Anterior cingulate cortex (tissue), 58 donors: ENCODE results near the gene TEF.

Experiments
- DNase-seq, 58 donors: peaks; one replicate each; lab custom pipeline; 2025; lab: John Stamatoyannopoulos, UW

TEF gene, protein sequence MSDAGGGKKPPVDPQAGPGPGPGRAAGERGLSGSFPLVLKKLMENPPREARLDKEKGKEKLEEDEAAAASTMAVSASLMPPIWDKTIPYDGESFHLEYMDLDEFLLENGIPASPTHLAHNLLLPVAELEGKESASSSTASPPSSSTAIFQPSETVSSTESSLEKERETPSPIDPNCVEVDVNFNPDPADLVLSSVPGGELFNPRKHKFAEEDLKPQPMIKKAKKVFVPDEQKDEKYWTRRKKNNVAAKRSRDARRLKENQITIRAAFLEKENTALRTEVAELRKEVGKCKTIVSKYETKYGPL

DNA sequence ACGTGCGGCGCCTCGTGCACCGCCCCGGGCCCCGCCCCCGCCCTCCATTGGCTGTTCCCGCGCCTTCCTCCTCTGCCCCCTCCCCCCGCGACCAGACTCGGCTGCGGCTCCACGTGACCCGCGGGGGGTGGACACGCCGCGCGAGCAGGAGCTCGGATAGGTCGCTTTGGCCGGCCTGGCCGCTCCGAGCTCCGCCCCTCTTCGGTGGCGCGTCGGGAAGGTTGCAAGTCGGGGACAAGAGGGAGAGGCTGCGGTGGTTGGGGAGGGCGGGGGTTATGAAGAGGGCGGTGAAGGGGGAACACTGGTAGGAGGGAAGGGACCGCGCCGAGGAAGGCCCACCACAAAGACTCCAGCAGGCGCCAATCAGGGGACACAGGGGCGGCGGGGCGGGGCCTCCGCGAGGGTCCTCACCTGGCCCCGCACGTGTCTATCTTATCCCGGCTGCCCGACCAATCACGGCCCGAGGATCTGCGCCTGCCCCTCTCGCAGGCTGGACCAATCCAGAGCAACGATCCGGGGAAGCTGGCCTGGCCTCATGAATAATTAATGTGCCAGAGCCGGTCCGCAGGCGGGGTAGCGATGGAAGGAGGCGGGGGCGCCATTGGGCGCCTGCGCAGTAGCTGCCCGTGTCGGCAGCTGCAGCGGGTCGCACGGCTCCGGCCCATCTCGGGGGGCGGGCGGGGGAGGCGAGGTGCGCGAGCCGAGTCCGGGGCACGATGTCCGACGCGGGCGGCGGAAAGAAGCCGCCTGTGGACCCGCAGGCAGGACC, at the start of gene TEF:
TEF (plus strand) TSS at position 614 of the 769 bp plus-strand sequence; CDS start at position 717, 103 bp downstream.
- DNase-seq = peak; percentile 92 to 100 (median 100)

DNA sequence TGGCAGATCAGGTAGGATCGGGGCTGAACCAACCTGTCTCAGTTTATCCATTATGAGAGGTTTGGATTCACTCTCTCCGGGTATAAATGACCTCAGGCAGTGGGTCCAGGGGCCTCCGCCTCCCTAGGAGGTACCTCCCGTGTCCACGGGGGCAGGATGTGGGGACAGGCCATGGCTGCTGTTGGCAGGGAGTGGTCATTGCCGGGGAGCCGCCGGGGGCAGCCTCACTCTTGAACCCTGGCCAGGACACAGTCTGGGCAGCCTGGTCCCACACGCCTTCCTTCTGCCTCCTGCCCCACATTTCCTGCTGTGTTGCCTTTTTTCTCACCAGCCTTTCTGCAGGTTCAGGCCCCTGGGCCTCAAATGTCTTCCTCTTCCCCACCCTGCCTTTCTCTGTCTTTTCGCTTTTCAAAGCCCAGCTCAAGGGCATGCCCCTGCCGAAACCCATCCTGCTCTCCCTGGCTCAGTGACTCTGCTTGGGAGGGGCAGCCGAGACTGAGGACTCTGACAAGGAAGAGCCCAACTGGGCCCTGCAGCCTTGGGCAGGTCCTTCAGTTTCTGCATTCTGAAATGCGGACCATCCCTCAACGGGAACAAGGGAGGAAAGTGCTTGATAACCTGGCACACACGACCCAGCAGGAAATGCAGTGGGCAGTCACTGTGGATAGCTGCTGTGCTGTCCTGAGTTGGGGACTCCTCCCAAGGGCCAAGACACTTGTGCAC, 49.4 kb upstream of the TEF start:
- DNase-seq = no peak

DNA sequence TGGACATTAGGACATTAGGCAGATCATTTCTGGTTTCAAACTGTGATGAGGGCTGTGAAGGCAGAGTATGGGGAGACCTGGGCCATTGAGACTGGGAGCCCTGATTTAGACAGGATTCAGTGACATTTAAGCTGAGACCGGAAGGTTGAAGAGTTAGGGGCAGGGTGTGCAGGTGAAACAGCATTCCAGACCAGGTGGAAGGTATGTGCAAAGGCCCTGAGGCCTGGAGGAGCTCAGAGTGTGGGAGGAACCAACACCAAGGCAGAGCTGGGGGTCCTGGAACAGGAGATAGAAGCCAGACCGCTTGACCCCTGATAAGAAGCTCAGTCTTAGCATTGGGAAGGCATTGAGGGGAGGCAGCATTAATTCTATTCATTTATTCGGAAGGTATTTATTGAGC, 47.9 kb upstream of the TEF start:
- no peak for DNase-seq

DNA sequence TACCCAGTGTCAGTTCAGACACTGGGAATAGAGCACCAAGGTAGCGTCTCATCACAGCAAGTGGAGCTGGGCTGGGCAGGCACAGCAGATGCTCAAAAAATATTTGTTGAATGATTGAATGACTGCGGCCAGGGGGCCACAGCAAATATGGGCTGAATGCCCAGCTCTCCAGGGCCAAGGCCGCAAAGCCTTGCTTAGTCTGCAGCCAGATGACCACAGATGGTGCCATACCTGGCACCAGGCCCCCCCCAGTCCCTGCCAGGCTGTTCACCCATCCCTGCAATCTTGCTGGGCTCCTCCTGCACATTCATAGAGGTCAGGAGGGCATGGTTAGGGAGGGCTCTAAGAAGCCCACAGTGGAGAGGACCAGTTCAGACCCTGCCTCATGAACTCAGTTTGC, 47.5 kb upstream of the TEF start:
- no peak for DNase-seq

- DNase-seq = peak in 1 of 58 donors; percentile 10
Observed at GRCh38 chr22:41334951-41335635, 46.6 kb upstream of the TEF start.

DNA sequence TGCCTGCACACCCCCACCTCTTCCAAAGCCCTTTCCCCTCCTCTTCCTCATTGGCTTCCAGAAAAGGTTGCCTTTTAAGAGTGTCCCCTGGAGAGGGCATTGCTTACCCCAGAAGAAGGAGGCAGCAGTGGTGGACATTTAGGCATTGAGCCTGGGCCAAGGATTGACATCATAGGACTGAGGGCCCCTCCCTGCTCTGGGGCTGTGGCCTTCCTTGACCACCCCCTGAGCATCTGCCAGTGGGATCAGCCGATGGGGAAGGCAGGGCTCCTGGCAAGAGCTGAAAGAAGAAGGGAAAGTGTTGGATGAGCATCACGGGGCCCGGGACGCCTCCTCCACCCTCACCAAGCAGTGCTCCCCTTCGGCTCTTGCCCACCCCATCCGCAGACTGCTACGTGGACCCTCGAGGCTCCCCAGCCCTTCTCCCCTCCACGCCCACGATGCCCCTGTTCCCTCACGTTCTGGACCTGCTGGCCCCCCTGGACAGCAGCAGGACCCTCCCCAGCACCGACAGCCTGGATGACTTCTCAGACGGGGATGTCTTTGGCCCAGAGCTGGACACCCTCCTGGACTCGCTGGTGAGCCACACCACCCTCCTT, 43.0 kb upstream of the TEF start:
- no peak for DNase-seq

- DNase-seq = no peak
Observed at GRCh38 chr22:41339823-41340222, 41.9 kb upstream of the TEF start.

GRCh38 chr22:41340357-41340756, 41.4 kb upstream of the TEF start:
- DNase-seq = no peak

- no peak for DNase-seq
Observed at GRCh38 chr22:41341012-41341411, 40.7 kb upstream of the TEF start.

DNA sequence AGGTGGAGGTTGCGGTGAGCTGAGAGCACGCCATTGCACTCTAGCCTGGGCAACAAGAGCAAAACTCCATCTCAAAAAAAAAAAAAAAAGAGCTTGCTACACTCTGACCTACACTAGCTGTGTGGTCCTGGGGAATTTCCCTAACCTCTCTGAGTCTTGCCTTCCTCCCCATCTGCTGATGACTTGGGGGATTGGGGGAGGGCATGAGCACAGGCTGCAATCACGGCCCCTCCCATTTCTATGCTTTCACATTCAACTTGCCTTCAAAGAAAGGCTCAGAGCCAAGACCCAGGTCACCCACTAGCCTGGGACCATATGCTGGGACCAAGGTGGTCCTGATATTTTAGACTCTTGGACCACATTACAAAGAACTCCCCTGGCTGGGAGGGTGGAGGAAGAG, 39.8 kb upstream of the TEF start:
- DNase-seq = no peak

GRCh38 chr22:41343300-41343699, 38.4 kb upstream of the TEF start:
- DNase-seq = no peak

- DNase-seq = no peak
Observed at GRCh38 chr22:41343717-41344116, 38.0 kb upstream of the TEF start.

- no peak for DNase-seq
Observed at GRCh38 chr22:41344189-41344788, 37.5 kb upstream of the TEF start.

DNA sequence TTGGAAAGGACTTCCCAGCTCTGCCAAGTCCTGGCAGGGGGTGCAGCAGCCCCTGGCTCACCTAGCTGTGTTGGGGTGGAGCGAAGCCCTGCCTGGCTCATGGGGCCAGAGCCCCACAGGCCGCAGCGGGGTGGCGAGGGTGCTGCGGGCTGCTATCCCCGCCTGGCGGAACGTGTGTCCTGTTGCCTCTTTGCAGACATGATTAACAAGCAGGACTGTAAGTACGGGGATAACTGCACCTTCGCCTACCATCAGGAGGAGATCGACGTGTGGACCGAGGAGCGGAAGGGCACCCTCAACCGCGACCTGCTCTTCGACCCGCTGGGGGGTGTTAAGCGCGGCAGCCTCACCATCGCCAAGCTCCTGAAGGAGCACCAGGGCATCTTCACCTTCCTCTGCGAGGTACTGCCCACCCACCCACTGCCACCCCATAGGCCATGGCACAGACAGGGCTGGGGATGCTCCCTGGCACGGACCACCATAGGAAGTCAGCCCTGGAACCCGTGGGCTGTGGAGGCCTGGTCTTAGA, 35.9 kb upstream of the TEF start:
- DNase-seq = no peak

- peak in 10 of 58 donors; percentile 3 to 30 (median 14) for DNase-seq
Observed at GRCh38 chr22:41347066-41347859, 34.5 kb upstream of the TEF start.

DNA sequence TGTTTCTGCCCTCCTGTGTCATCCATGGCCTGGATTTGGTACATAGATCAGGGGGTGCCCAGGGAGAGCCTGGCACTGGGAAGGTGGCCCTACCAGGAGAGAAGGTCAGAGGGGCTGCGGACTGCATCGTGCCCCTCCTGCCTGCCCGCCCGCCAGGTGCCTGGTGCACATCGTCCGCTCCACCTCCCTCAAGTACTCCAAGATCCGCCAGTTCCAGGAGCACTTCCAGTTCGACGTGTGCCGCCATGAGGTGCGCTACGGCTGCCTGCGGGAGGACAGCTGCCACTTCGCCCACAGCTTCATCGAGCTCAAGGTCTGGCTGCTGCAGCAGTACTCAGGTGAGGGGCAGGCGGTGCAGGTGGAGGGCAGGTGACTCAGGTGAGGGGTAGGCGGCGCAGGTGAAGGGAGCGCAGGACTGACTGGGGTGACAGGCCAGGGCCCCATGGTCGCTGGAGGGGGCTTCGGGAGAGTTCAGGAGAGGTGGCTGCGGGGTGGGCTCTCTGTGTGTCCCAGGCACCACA, 32.7 kb upstream of the TEF start:
- no peak for DNase-seq

GRCh38 chr22:41350087-41350486, 31.7 kb upstream of the TEF start:
- DNase-seq = no peak

DNA sequence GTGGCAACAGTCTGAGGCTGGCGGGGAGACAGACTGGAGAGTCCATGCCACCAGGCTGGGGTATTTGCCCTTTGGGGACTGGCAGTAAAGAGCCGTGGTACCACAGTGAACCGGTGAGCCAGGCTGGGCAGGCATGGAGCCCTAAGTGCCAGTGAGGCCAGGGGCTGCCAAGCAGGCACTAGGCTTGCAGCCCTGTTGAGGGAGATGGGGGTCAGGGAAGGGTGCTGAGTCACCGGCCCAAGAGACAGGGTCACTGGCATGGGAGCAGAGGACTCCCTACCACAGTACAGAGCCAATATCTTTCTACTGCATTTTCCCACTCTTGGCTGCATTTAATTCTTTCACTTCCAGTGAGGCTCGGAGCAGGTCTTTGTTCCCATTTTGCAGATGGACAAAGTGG, 30.7 kb upstream of the TEF start:
- no peak for DNase-seq

DNA sequence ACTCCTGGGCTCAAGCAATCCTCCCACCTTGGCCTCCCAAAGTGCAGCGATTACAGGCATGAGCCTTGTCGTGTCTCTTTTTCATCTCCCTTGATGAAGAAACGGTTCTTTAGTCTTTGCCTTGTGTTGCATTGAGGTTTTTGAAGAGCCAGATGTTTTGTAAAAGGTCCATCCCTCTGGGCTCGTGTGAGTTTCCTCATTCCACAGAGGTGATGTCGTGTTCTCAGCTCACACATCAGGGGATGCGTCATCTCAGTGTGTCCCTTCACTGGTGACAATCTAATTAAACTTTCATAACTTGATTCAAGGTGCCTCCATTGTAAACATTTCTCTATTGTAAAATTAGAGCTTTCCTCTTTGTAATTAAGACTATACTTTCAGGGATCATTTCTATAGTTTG, 29.7 kb upstream of the TEF start:
- DNase-seq = no peak
